BLaER1 (cell line): ENCODE measurements around the gene ANKRD33.
A peak's percentile ranks its signal among the peaks of the same experiment; 100 is the strongest.

Experiments used
- H3K27ac ChIP-seq: shearing (Covaris generic); formaldehyde crosslinking; 2 replicates; pipeline ENCODE4 v1.8.1; 2022
- H3K27me3 ChIP-seq: shearing (Covaris generic); formaldehyde crosslinking; 2 replicates; pipeline ENCODE4 v1.8.1; 2022
- H3K36me3 ChIP-seq: shearing (Covaris generic); formaldehyde crosslinking; 2 replicates; pipeline ENCODE4 v1.8.1; 2022
- H3K4me1 ChIP-seq: shearing (Covaris generic); formaldehyde crosslinking; 2 replicates; pipeline ENCODE4 v1.8.1; 2022
- H3K4me2 ChIP-seq: shearing (Covaris generic); formaldehyde crosslinking; 2 replicates; pipeline ENCODE4 v1.8.1; 2022
- H3K4me3 ChIP-seq: shearing (Covaris generic); formaldehyde crosslinking; 2 replicates; pipeline ENCODE4 v1.8.1; 2022
- H3K9ac ChIP-seq: shearing (Covaris generic); formaldehyde crosslinking; 2 replicates; pipeline ENCODE4 v1.8.1; 2022
- H3K9me3 ChIP-seq: shearing (Covaris generic); formaldehyde crosslinking; 2 replicates; pipeline ENCODE4 v1.8.1; 2022
- H4K20me1 ChIP-seq: shearing (Covaris generic); formaldehyde crosslinking; 2 replicates; pipeline ENCODE4 v1.8.1; 2022
- Cebpa-rat ChIP-seq: shearing (Covaris generic); IDR thresholded peaks from 2 replicates; pipeline ENCODE4 v1.8.1; 2022

The ANKRD33 gene

GRCh38 chr12:51908876-51909592 is 21.1 kb downstream of the ANKRD33 start:
- no peak overlapping the region for H3K4me2 ChIP-seq
- H3K9ac ChIP-seq: no peak overlapping the region
- no peak overlapping the region for H3K27ac ChIP-seq
- TF ChIP-seq Cebpa-rat: no peak
- peaks cover 4% of the 10 kb centered on the region for H3K9me3 ChIP-seq
- H4K20me1 ChIP-seq: no peaks in the 10 kb centered on the region
- H3K4me1 ChIP-seq: peaks cover 32% of the 10 kb centered on the region
- H3K36me3 ChIP-seq: no peaks in the 10 kb centered on the region
- no peak overlapping the region for H3K4me3 ChIP-seq
- H3K27me3 ChIP-seq: peaks cover 26% of the 10 kb centered on the region

DNA sequence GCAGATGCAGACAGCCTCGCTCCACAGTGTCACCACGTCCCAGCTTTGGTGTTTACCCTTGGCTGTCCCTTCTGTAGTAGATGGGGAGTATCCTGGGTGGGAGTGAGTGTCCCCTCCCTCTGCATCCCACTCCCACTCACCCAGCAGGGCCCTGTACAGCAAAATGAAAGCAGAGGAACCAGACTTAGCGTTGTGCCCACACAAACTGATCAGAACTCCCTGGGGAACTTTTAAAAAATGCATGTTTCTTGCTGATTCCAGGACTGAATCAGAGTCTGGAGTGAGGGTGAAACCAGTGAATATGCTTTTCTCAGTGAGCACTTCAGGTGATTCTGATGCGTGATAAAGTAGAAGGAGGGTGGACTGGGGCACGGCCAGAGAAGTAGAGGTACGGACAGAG is 22.3 kb downstream of the ANKRD33 start:
- Histone ChIP-seq H3K9ac (no peak overlapping the region), H3K9me3 (peaks cover 4% of the 10 kb centered on the region), H3K4me3 (no peak overlapping the region), H3K27ac (no peak overlapping the region), H3K4me1 (peaks cover 32% of the 10 kb centered on the region), H3K4me2 (peak overlapping the region; percentile 69), H4K20me1 (no peaks in the 10 kb centered on the region), H3K36me3 (no peaks in the 10 kb centered on the region), H3K27me3 (peaks cover 26% of the 10 kb centered on the region)
- TF ChIP-seq Cebpa-rat: no peak

DNA sequence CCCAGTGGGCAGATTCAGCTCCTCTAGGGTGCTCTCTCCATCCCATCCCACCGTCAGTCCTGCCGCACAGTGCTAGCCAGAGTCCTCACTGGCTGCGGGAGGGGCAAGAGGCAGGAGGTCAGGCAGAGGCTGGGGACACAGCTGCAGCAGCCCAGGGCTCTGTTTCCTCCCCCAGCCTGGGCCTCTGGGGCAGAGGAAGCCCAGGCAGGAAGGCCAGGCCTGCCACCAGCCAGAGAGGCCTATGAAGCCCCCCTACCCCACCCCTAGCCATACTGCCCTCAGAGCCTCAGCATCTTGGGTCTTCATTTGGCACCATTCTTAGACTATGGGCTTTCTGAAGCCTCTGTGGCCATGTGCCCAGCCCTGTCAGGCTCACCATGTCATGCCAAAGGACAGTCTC is 22.8 kb downstream of the ANKRD33 start:
- peak overlapping the region; percentile 42; the same call in 1 of the 2 replicates for H3K27ac ChIP-seq
- H3K36me3 ChIP-seq: no peaks in the 10 kb centered on the region
- H3K4me1 ChIP-seq: peaks cover 32% of the 10 kb centered on the region
- H3K4me3 ChIP-seq: no peak overlapping the region
- TF ChIP-seq Cebpa-rat: no peak
- H3K9me3 ChIP-seq: peaks cover 4% of the 10 kb centered on the region
- H4K20me1 ChIP-seq: no peaks in the 10 kb centered on the region
- H3K4me2 ChIP-seq: peak overlapping the region; percentile 69
- peaks cover 26% of the 10 kb centered on the region for H3K27me3 ChIP-seq
- peak overlapping the region; percentile 34; the same call in 1 of the 2 replicates for H3K9ac ChIP-seq

GRCh38 chr12:51911307-51911706 is 23.4 kb downstream of the ANKRD33 start:
- peaks cover 21% of the 10 kb centered on the region for H3K27me3 ChIP-seq
- H3K9ac ChIP-seq: no peak overlapping the region
- no peak for TF ChIP-seq Cebpa-rat
- H3K4me3 ChIP-seq: no peak overlapping the region
- H3K4me2 ChIP-seq: peak overlapping the region; percentile 69
- no peaks in the 10 kb centered on the region for H4K20me1 ChIP-seq
- H3K4me1 ChIP-seq: peaks cover 32% of the 10 kb centered on the region
- 0 out of 2 replicates have a peak overlapping the region, but pooled peaks have one; percentile 39 for H3K27ac ChIP-seq
- no peaks in the 10 kb centered on the region for H3K36me3 ChIP-seq
- peaks cover 4% of the 10 kb centered on the region for H3K9me3 ChIP-seq

DNA sequence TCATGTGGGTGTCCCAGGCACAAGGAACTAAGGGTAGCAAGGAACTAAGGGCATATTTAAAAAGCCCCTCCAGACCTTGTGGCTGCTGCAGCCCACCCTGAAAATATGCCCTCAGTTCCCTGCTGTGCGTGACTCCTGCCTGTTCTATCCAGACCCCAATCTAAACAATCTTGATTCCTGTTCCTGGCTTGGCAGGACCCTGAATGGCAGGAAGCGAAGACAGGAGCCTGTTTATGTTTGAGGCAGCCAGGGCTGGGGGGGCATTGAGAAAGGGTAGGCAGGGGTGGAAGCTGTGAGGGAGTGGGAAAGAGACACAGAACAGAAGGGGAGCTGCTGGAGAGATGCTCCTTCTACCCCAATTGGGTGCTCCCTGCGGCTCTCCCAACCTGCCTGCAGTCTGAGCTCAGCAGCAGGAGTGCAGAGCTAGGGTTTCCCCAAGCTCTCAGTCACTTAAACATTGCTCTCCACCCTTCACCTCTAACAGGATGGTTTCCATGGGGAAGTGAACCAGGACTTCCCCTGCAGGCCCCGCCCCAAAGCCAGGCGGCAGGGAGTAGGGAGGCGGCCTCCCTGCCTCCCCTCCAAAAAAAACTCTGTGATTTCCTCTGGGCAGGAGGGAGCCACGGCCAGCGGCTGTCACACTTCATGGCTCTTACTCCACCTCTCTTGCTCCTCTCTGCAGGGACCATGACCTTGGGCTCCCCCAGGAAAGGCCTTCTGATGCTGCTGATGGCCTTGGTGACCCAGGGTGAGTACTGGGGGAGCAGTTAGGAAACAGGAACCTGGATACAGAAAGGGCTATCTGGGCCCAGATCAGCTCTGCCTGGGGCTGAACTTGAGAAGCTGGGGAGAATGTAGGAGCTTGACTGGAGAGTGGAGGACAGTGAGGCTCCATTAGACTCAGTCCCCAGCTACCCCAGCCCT is 24.1 kb downstream of the ANKRD33 start:
- H3K27ac ChIP-seq: peak overlapping the region; percentile 39
- TF ChIP-seq Cebpa-rat: no peak
- H3K27me3 ChIP-seq: peaks cover 13% of the 10 kb centered on the region
- no peak overlapping the region for H3K9ac ChIP-seq
- no peaks in the 10 kb centered on the region for H4K20me1 ChIP-seq
- peaks cover 32% of the 10 kb centered on the region for H3K4me1 ChIP-seq
- H3K36me3 ChIP-seq: no peaks in the 10 kb centered on the region
- H3K9me3 ChIP-seq: peaks cover 4% of the 10 kb centered on the region
- no peak overlapping the region for H3K4me3 ChIP-seq
- peak overlapping the region; percentile 69 for H3K4me2 ChIP-seq

GRCh38 chr12:51913071-51914033 is 25.4 kb downstream of the ANKRD33 start:
- Histone ChIP-seq H3K27me3 (peaks cover under 1% of the 10 kb centered on the region; the same call in 1 of the 2 replicates), H4K20me1 (no peaks in the 10 kb centered on the region), H3K4me2 (no peak overlapping the region), H3K9me3 (no peaks in the 10 kb centered on the region), H3K4me3 (no peak overlapping the region), H3K27ac (no peak overlapping the region), H3K36me3 (no peaks in the 10 kb centered on the region), H3K4me1 (peaks cover 32% of the 10 kb centered on the region), H3K9ac (no peak overlapping the region)
- no peak for TF ChIP-seq Cebpa-rat

DNA sequence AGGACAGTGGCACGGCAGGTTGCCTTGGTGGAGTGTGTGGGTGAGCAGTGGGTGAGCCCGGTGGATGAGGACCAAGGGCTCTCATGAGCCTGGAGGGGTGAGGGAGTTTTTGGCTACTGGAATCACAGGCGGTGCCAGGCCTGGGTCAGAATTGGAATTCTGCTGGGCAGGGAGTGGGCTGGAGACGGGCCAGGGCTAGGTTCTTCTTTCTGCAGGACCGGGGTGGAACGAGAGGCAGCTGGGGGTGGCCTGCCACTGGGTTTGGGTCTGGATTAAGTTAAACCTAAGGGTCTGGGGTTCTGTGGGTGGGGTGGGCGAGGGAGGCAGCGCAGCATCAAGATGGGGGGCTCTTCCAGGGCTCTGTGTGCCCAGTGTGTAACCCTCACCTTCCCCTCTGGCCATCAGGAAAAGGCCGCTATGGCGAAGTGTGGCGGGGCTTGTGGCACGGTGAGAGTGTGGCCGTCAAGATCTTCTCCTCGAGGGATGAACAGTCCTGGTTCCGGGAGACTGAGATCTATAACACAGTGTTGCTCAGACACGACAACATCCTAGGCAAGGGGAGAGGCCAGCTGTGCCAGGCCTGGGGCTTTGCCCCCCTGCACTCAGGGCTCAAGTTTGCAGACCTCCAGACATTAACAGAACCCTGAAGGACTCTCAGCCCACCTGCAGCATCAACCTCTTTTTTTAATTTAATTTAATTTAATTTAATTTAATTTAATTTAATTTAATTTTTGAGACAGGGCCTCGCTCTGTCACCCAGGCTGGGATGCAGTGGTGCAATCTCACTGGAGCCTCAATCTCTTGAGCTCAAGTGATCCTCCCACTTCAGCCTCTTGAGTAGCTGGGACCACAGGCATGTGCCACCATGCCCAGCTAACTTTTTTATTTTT is 26.4 kb downstream of the ANKRD33 start:
- Histone ChIP-seq H3K4me3 (no peak overlapping the region), H3K27me3 (no peaks in the 10 kb centered on the region), H3K9me3 (no peaks in the 10 kb centered on the region), H3K27ac (no peak overlapping the region), H4K20me1 (no peaks in the 10 kb centered on the region), H3K4me2 (no peak overlapping the region), H3K4me1 (peaks cover 32% of the 10 kb centered on the region), H3K9ac (no peak overlapping the region), H3K36me3 (no peaks in the 10 kb centered on the region)
- TF ChIP-seq Cebpa-rat: no peak

GRCh38 chr12:51915003-51915625 is 27.2 kb downstream of the ANKRD33 start:
- no peak overlapping the region for H3K9ac ChIP-seq
- H3K4me1 ChIP-seq: peaks cover 27% of the 10 kb centered on the region
- TF ChIP-seq Cebpa-rat: no peak
- no peaks in the 10 kb centered on the region for H3K36me3 ChIP-seq
- H3K27me3 ChIP-seq: no peaks in the 10 kb centered on the region
- no peaks in the 10 kb centered on the region for H3K9me3 ChIP-seq
- H3K27ac ChIP-seq: no peak overlapping the region
- no peak overlapping the region for H3K4me2 ChIP-seq
- H3K4me3 ChIP-seq: no peak overlapping the region
- H4K20me1 ChIP-seq: no peaks in the 10 kb centered on the region
